ENCODE data around the gene ZNF431.

- TF ChIP-seq, protein P1, sequence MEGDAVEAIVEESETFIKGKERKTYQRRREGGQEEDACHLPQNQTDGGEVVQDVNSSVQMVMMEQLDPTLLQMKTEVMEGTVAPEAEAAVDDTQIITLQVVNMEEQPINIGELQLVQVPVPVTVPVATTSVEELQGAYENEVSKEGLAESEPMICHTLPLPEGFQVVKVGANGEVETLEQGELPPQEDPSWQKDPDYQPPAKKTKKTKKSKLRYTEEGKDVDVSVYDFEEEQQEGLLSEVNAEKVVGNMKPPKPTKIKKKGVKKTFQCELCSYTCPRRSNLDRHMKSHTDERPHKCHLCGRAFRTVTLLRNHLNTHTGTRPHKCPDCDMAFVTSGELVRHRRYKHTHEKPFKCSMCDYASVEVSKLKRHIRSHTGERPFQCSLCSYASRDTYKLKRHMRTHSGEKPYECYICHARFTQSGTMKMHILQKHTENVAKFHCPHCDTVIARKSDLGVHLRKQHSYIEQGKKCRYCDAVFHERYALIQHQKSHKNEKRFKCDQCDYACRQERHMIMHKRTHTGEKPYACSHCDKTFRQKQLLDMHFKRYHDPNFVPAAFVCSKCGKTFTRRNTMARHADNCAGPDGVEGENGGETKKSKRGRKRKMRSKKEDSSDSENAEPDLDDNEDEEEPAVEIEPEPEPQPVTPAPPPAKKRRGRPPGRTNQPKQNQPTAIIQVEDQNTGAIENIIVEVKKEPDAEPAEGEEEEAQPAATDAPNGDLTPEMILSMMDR (IDR thresholded peaks at IDR 0.05; ENCODE audit: low read depth, low read length), result no peak
- TF ChIP-seq, protein P2, sequence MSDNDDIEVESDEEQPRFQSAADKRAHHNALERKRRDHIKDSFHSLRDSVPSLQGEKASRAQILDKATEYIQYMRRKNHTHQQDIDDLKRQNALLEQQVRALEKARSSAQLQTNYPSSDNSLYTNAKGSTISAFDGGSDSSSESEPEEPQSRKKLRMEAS (IDR thresholded peaks at IDR 0.05; ENCODE audit: low read depth, low read length), result no peak
Measured at GRCh38 chr19:21098291-21098690, 43.5 kb upstream of the ZNF431 start.
